ENCODE data around the gene OR6K3. TPM values are rescaled to one million over a fixed set of nuclear protein-coding genes. Genes with fewer than 3 reads are reported as not detected.

Gene OR6K3
- total RNA-seq, 1 donor from 2014 or later = not detected

GRCh38 chr1:158679289-158679688 lies 41.2 kb downstream of the OR6K3 start:
- no peak for TF ChIP-seq CTCF (conservative IDR thresholded peaks at IDR 0.05; ENCODE audit: low read depth, low read length)
- no peak for DNase-seq (ENCODE audit: low read depth)
- no peak overlapping the region for H3K4me3 ChIP-seq (ENCODE audit: low read depth, low read length)

- H3K4me3 ChIP-seq (ENCODE audit: low read depth, low read length) = no peak overlapping the region
- TF ChIP-seq CTCF (conservative IDR thresholded peaks at IDR 0.05; ENCODE audit: low read depth, low read length) = no peak
- no peak for DNase-seq (ENCODE audit: low read depth)
These were observed 44.8 kb downstream of the OR6K3 start for GRCh38 chr1:158675563-158676323.

GRCh38 chr1:158674302-158674701 lies 46.2 kb downstream of the OR6K3 start:
- no peak for DNase-seq (ENCODE audit: low read depth)
- no peak overlapping the region for H3K4me3 ChIP-seq (ENCODE audit: low read depth, low read length)
- TF ChIP-seq CTCF (conservative IDR thresholded peaks at IDR 0.05; ENCODE audit: low read depth, low read length) = no peak

Other genes with a start within 250 kb of the OR6K3 start
- gene OR10R2, start 248.5 kb downstream of the OR6K3 start, total RNA-seq = not detected in 2 replicates
- not detected in 2 replicates for gene OR6Y1, start 166.3 kb downstream of the OR6K3 start, total RNA-seq
- not detected in 2 replicates for gene OR6P1, start 150.1 kb downstream of the OR6K3 start, total RNA-seq
- not detected in 2 replicates for gene OR10X1, start 140.8 kb downstream of the OR6K3 start, total RNA-seq
- not detected in 2 replicates for gene OR10Z1, start 115.5 kb downstream of the OR6K3 start, total RNA-seq
- not detected in 2 replicates for gene SPTA1, start 34.0 kb downstream of the OR6K3 start, total RNA-seq
- gene OR6K2, start 20.1 kb downstream of the OR6K3 start, total RNA-seq = not detected in 2 replicates
- not detected in 2 replicates for gene OR6K6, start 34.0 kb upstream of the OR6K3 start, total RNA-seq
- gene OR6N1, start 51.5 kb upstream of the OR6K3 start, total RNA-seq = not detected in 2 replicates
- gene OR6N2, start 60.5 kb upstream of the OR6K3 start, total RNA-seq = not detected in 2 replicates
- gene MNDA, start 110.6 kb upstream of the OR6K3 start, total RNA-seq = not detected in 2 replicates
- not detected in 2 replicates for gene PYHIN1, start 210.8 kb upstream of the OR6K3 start, total RNA-seq